Panc1 (cell line): ENCODE measurements around the gene SOX11. TPM values are rescaled to one million over a fixed set of nuclear protein-coding genes. Genes with fewer than 3 reads are reported as not detected.

Experiments
- ATAC-seq: fragments of 200-7000 bp; cut with Tn5 transposase; 2 replicates; pipeline ENCODE4 v1.9.1; 2020; ENCODE audit warnings: mild to moderate bottlenecking, moderate library complexity
- BruUV-seq: library from RNA; stranded (reverse); fragments of 400-500 nt; replicated peaks from 2 replicates; lab custom pipeline; 2021; lab: Mats Ljungman, UMichigan
- CTCF ChIA-PET: fragments of 300-600 bp; sonication (Branson Sonifier 250); formaldehyde crosslinking; loops from one replicate; lab custom pipeline; 2022; ENCODE audit warnings: antibody characterized with exemption; lab: Charles Lee
- POLR2A ChIA-PET: fragments of 300-600 bp; sonication (Branson Sonifier 250); formaldehyde crosslinking; loops from one replicate; lab custom pipeline; 2022; ENCODE audit warnings: antibody characterized with exemption; lab: Charles Lee
- DNase-seq: peaks from one replicate; pipeline ENCODE4 v3.0.0-alpha.2; 2010; ENCODE audit warnings: low read depth, low spot score
- H3K27ac ChIP-seq: 2 replicates; pipeline ENCODE4 v1.5.1; 2011; ENCODE audit warnings: mild to moderate bottlenecking, low read length, inconsistent platforms
- H3K27me3 ChIP-seq: fragments of 200-500 bp; sonication (Bioruptor generic); 2 replicates; pipeline ENCODE4 v1.6.0; 2014; ENCODE audit warnings: low read length, inconsistent platforms; ENCODE audit not compliant: control insufficient read depth, insufficient read depth
- H3K36me3 ChIP-seq: fragments of 200-500 bp; sonication (Bioruptor generic); 2 replicates; pipeline ENCODE4 v1.5.1; 2014; ENCODE audit warnings: inconsistent platforms, mild to moderate bottlenecking, low read length, moderate library complexity; ENCODE audit not compliant: control insufficient read depth, insufficient read depth
- H3K4me1 ChIP-seq: 2 replicates; pipeline ENCODE4 v1.5.1; 2011; ENCODE audit warnings: inconsistent platforms, mild to moderate bottlenecking, low read length, moderate library complexity; ENCODE audit not compliant: control insufficient read depth, insufficient read depth
- H3K4me3 ChIP-seq, 2 experiments: 2 replicates each; pipeline ENCODE4 v1.5.1; 2011 to 2012; ENCODE audit warnings: low read depth in 2 of 2, low read length in 2 of 2, mild to moderate bottlenecking in 2 of 2, inconsistent platforms in 1 of 2, moderate library complexity in 1 of 2
- H3K9me3 ChIP-seq: fragments of 200-500 bp; sonication (Bioruptor generic); 2 replicates; pipeline ENCODE4 v1.5.1; 2014; ENCODE audit warnings: low read depth, mild to moderate bottlenecking, inconsistent platforms, low read length, moderate library complexity; ENCODE audit not compliant: control insufficient read depth, insufficient read depth
- CTCF ChIP-seq: fragments of 450-650 bp; IDR thresholded peaks from 2 replicates; pipeline ENCODE4 v1.5.1; 2017; ENCODE audit warnings: mild to moderate bottlenecking
- POLR2AphosphoS5 ChIP-seq: IDR thresholded peaks from 2 replicates; pipeline ENCODE4 v1.6.1; 2012; ENCODE audit warnings: mild to moderate bottlenecking, low read depth, low read length, moderate library complexity
- REST ChIP-seq, 2 experiments: IDR thresholded peaks; 2 replicates each; pipeline ENCODE4 v1.6.1; 2011 to 2012; ENCODE audit warnings: low read depth in 2 of 2, control low read depth in 1 of 2, low read length in 1 of 2, mild to moderate bottlenecking in 1 of 2, moderate library complexity in 1 of 2; ENCODE audit not compliant: insufficient read depth in 1 of 2
- SIN3A ChIP-seq: IDR thresholded peaks from 2 replicates; pipeline ENCODE4 v1.6.1; 2012; ENCODE audit warnings: low read depth, mild to moderate bottlenecking, low read length, moderate library complexity, borderline replicate concordance; ENCODE audit not compliant: insufficient read depth
- TCF7L2 ChIP-seq: IDR thresholded peaks from 2 replicates; pipeline ENCODE4 v1.6.1; 2011; ENCODE audit warnings: mild to moderate bottlenecking, low read depth, low read length, inconsistent platforms
- in situ Hi-C: cut with HindIII; loops from 2 replicates; pipeline ENCODE4 v1.10.0; 2016; ENCODE audit warnings: low sequenced_read_pairs, low pct_unique_long_range_greater_than_20kb
- intact Hi-C: fragments of 100-400 bp; cut with micrococcal nuclease; formaldehyde crosslinking; loops from one replicate; pipeline ENCODE4 v1.10.0; 2022; ENCODE audit not compliant: unreplicated experiment
- total RNA-seq: library from RNA; stranded (reverse); gene quantifications from one replicate; pipeline ENCODE4 v1.2.1, GENCODE V29; 2021; ENCODE audit not compliant: unreplicated experiment

Gene SOX11
- total RNA-seq, 1 experiment from 2014 or later, result not detected

GRCh38 chr2:5694306-5694705, 2.1 kb downstream of the SOX11 start:
- no TSS peak for BruUV-seq
- Histone ChIP-seq H3K4me1 (no peaks in the 10 kb centered on the region), H3K4me3 (peak overlapping the region in 1 of 2 experiments; percentile 37; a peak in 1 of 4 replicates), H3K27me3 (no peaks in the 10 kb centered on the region), H3K27ac (no peak overlapping the region), H3K36me3 (no peaks in the 10 kb centered on the region), H3K9me3 (no peaks in the 10 kb centered on the region)
- no peak for DNase-seq
- ChIA-PET CTCF (no interaction called here), POLR2A (interaction anchor here (0.7 kb wide), 1 partner anchor 9 kb away, joined by 13 read pairs; no protein-coding TSS in a partner anchor)
- TF ChIP-seq POLR2AphosphoS5 (no peak), CTCF (no peak), REST (IDR thresholded peaks at IDR 0.05; ENCODE audit: insufficient read depth in 1 of 2, low read depth in 2 of 2, low read length in 1 of 2) (no peak), SIN3A (no peak), TCF7L2 (no peak)
- in situ Hi-C loops (no loop called here), intact Hi-C loops (no loop called here)
- no peak for ATAC-seq

DNA sequence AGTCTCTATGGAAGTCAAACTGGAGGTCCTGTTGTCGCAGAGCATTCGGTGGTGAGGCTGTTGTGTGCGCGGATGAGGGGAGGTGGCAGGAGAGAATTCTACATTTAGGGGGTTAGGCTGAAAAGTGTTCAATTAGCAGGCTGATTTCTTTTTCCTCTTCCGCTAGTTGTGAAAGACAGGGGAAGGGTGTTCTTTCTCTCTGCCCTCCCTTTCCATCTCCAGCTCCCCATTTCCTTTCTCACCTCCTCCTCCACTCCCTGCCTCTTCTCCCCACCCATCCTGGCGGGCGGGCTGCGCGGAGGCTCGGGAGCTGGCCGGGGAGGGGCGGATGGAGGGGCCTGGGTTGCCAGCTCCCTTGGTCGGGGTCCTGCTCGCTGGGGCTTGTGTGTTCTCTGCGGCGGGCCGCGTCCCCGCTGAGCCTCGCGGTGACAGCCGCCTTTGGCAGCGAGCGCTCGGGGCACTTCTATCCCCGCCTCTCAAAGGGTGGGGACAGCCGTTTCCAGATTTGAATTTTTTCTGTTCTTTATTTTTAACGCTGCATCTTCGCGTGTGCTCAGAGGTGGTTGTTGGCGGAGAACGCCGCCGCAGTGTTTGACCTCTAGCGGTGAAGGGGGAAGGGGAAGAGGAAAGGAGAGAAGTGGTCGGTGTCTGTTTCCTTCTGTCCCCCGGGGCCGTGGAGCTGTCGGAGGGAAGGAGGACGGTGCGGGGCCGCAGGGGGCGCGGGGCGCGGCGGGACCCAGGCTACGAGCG, 3.6 kb downstream of the SOX11 start:
- H3K27ac ChIP-seq, result no peak overlapping the region
- DNase-seq (no peak), ATAC-seq (no peak)
- H3K36me3 ChIP-seq, result no peaks in the 10 kb centered on the region
- H3K9me3 ChIP-seq, result no peaks in the 10 kb centered on the region
- CTCF ChIA-PET, result no interaction called here
- intact Hi-C loops, result no loop called here
- no peaks in the 10 kb centered on the region for H3K27me3 ChIP-seq
- in situ Hi-C loops, result no loop called here
- BruUV-seq, result no TSS peak
- no peak for TF ChIP-seq CTCF
- no peak for TF ChIP-seq REST (IDR thresholded peaks at IDR 0.05; ENCODE audit: insufficient read depth in 1 of 2, low read depth in 2 of 2, low read length in 1 of 2)
- no peak for TF ChIP-seq POLR2AphosphoS5
- no peak for TF ChIP-seq TCF7L2
- TF ChIP-seq SIN3A, result no peak
- POLR2A ChIA-PET, result no interaction called here
- H3K4me1 ChIP-seq, result no peaks in the 10 kb centered on the region
- H3K4me3 ChIP-seq, result peak overlapping the region in 1 of 2 experiments; percentile 34; a peak in 1 of 4 replicates
